ENCODE results near the gene PPA2.

- TF ChIP-seq POLR2A (IDR thresholded peaks at IDR 0.05) (no peak), CTCF (IDR thresholded peaks at IDR 0.05 in 4 of 5, conservative IDR thresholded peaks at IDR 0.05 in 1 of 5) (no peak)
Measured at GRCh38 chr4:105509714-105510113, 35.9 kb upstream of the PPA2 start.
